Activated CD4-positive, alpha-beta memory T cell treated with anti-CD3 and anti-CD28 coated beads for 36 hours (primary cell): ENCODE measurements around the gene RBFOX2. TPM values are rescaled to one million over a fixed set of nuclear protein-coding genes. Genes with fewer than 3 reads are reported as not detected.
"Not testable (repeated sequence)": the region's sequence is repeated elsewhere in the genome, so short reads cannot be mapped to it uniquely, and the experiment has no call there.

ENCODE experiments used
- CTCF ChIA-PET: fragments of 350-600 bp; sonication (Branson Sonifier 250); formaldehyde crosslinking; loops from one replicate; lab custom pipeline; 2021; ENCODE audit warnings: antibody characterized with exemption, inconsistent platforms; lab: Charles Lee
- POLR2A ChIA-PET: fragments of 350-600 bp; sonication (Branson Sonifier 250); formaldehyde crosslinking; loops from one replicate; lab custom pipeline; 2021; ENCODE audit warnings: antibody characterized with exemption; lab: Charles Lee
- DNase-seq: peaks from one replicate; pipeline ENCODE4 v3.0.0-alpha.2; 2020
- H3K27ac Mint-ChIP-seq: one replicate; pipeline ENCODE4 v1.8.0; 2021; ENCODE audit warnings: mixed read lengths
- H3K27me3 Mint-ChIP-seq: one replicate; pipeline ENCODE4 v1.8.0; 2021; ENCODE audit warnings: mixed read lengths
- H3K36me3 Mint-ChIP-seq: one replicate; pipeline ENCODE4 v1.8.0; 2021; ENCODE audit warnings: mixed read lengths
- H3K4me1 Mint-ChIP-seq: one replicate; pipeline ENCODE4 v1.8.0; 2021; ENCODE audit warnings: low read depth, mixed read lengths
- H3K4me3 Mint-ChIP-seq: one replicate; pipeline ENCODE4 v1.8.0; 2021; ENCODE audit warnings: mild to moderate bottlenecking, mixed read lengths
- H3K9me3 Mint-ChIP-seq: one replicate; pipeline ENCODE4 v1.8.0; 2021; ENCODE audit warnings: mixed read lengths
- intact Hi-C: fragments of 100-400 bp; cut with micrococcal nuclease; formaldehyde crosslinking; loops from one replicate; pipeline ENCODE4 v1.15.1; 2023
- total RNA-seq, 2 experiments: library from RNA; stranded (reverse); gene quantifications; one replicate each; pipeline ENCODE4 v1.2.3, GENCODE V29; 2021

Gene RBFOX2
- total RNA-seq, 2 experiments from 2014 or later = 4.3 to 4.6 TPM

GRCh38 chr22:35819421-35819820 is 209.2 kb downstream of the RBFOX2 start:
- ChIA-PET CTCF (no interaction called here), POLR2A (no interaction called here)
- H3K4me3 Mint-ChIP-seq = no peak overlapping the region
- H3K4me1 Mint-ChIP-seq = peaks cover 4% of the 10 kb centered on the region
- no peak for DNase-seq
- no peaks in the 10 kb centered on the region for H3K9me3 Mint-ChIP-seq
- H3K27ac Mint-ChIP-seq = no peak overlapping the region
- H3K36me3 Mint-ChIP-seq = no peaks in the 10 kb centered on the region
- H3K27me3 Mint-ChIP-seq = peaks cover 2% of the 10 kb centered on the region
- intact Hi-C loops = no loop called here

- CTCF ChIA-PET = no interaction called here
Measured at GRCh38 chr22:35818897-35819296, 209.7 kb downstream of the RBFOX2 start.

GRCh38 chr22:35812600-35812999 is 216.0 kb downstream of the RBFOX2 start:
- H3K27me3 Mint-ChIP-seq = no peaks in the 10 kb centered on the region
- no peaks in the 10 kb centered on the region for H3K36me3 Mint-ChIP-seq
- no peaks in the 10 kb centered on the region for H3K4me1 Mint-ChIP-seq
- ChIA-PET CTCF (no interaction called here), POLR2A (no interaction called here)
- peaks cover 6% of the 10 kb centered on the region for H3K9me3 Mint-ChIP-seq
- intact Hi-C loops = no loop called here
- H3K4me3 Mint-ChIP-seq = no peak overlapping the region
- no peak overlapping the region for H3K27ac Mint-ChIP-seq
- DNase-seq = no peak

More at GRCh38 chr22:35818897-35819296, 209.7 kb downstream of the RBFOX2 start:
- no peak overlapping the region for H3K27ac Mint-ChIP-seq
- H3K4me3 Mint-ChIP-seq = no peak overlapping the region
- DNase-seq = no peak
- peaks cover 2% of the 10 kb centered on the region for H3K27me3 Mint-ChIP-seq
- intact Hi-C loops = no loop called here
- H3K9me3 Mint-ChIP-seq = no peaks in the 10 kb centered on the region
- H3K36me3 Mint-ChIP-seq = no peaks in the 10 kb centered on the region
- H3K4me1 Mint-ChIP-seq = peaks cover 4% of the 10 kb centered on the region
- POLR2A ChIA-PET = no interaction called here

GRCh38 chr22:35811670-35812069 is 217.0 kb downstream of the RBFOX2 start:
- Mint-ChIP-seq H3K27me3 (no peaks in the 10 kb centered on the region), H3K9me3 (peaks cover 6% of the 10 kb centered on the region), H3K27ac (no peak overlapping the region), H3K4me3 (no peak overlapping the region), H3K4me1 (no peaks in the 10 kb centered on the region), H3K36me3 (no peaks in the 10 kb centered on the region)
- intact Hi-C loops = no loop called here
- CTCF ChIA-PET = no interaction called here
- DNase-seq = no peak
- POLR2A ChIA-PET = no interaction called here

- no peak for DNase-seq
- peaks cover 6% of the 10 kb centered on the region for H3K9me3 Mint-ChIP-seq
- ChIA-PET CTCF (no interaction called here), POLR2A (no interaction called here)
- H3K4me3 Mint-ChIP-seq = no peak overlapping the region
- no peak overlapping the region for H3K27ac Mint-ChIP-seq
- no peaks in the 10 kb centered on the region for H3K36me3 Mint-ChIP-seq
- no peaks in the 10 kb centered on the region for H3K27me3 Mint-ChIP-seq
- H3K4me1 Mint-ChIP-seq = no peaks in the 10 kb centered on the region
- intact Hi-C loops = no loop called here
Measured at GRCh38 chr22:35809816-35810215, 218.8 kb downstream of the RBFOX2 start.

- Mint-ChIP-seq H3K27me3 (no peaks in the 10 kb centered on the region), H3K4me3 (no peak overlapping the region), H3K27ac (no peak overlapping the region), H3K9me3 (peaks cover 6% of the 10 kb centered on the region), H3K4me1 (no peaks in the 10 kb centered on the region), H3K36me3 (no peaks in the 10 kb centered on the region)
- intact Hi-C loops = no loop called here
- ChIA-PET POLR2A (no interaction called here), CTCF (no interaction called here)
- DNase-seq = no peak
Measured at GRCh38 chr22:35808377-35808776, 220.2 kb downstream of the RBFOX2 start.

GRCh38 chr22:35806668-35807067 is 222.0 kb downstream of the RBFOX2 start:
- H3K9me3 Mint-ChIP-seq, DNase-seq, H3K4me3 Mint-ChIP-seq, H3K4me1 Mint-ChIP-seq, H3K27me3 Mint-ChIP-seq, H3K36me3 Mint-ChIP-seq, H3K27ac Mint-ChIP-seq, intact Hi-C loops, POLR2A ChIA-PET, CTCF ChIA-PET: not testable (repeated sequence)

GRCh38 chr22:35805466-35805865 is 223.2 kb downstream of the RBFOX2 start:
- no peak for DNase-seq
- POLR2A ChIA-PET = no interaction called here

GRCh38 chr22:35804421-35804820 is 224.2 kb downstream of the RBFOX2 start:
- Mint-ChIP-seq H3K4me1 (no peaks in the 10 kb centered on the region), H3K27ac (no peak overlapping the region), H3K27me3 (no peaks in the 10 kb centered on the region), H3K36me3 (no peaks in the 10 kb centered on the region), H3K9me3 (no peaks in the 10 kb centered on the region), H3K4me3 (no peak overlapping the region)
- intact Hi-C loops = no loop called here
- POLR2A ChIA-PET = no interaction called here
- no peak for DNase-seq
- CTCF ChIA-PET = no interaction called here

More at GRCh38 chr22:35805466-35805865, 223.2 kb downstream of the RBFOX2 start:
- Mint-ChIP-seq H3K27me3 (no peaks in the 10 kb centered on the region), H3K27ac (no peak overlapping the region), H3K4me1 (no peaks in the 10 kb centered on the region), H3K36me3 (no peaks in the 10 kb centered on the region), H3K9me3 (no peaks in the 10 kb centered on the region), H3K4me3 (no peak overlapping the region)
- CTCF ChIA-PET = interaction anchor here (0.6 kb wide), 1 partner anchor 11 kb away, joined by 5 read pairs; no protein-coding TSS in a partner anchor
- intact Hi-C loops = no loop called here

- no peaks in the 10 kb centered on the region for H3K4me1 Mint-ChIP-seq
- ChIA-PET POLR2A (no interaction called here), CTCF (no interaction called here)
- intact Hi-C loops = no loop called here
- H3K4me3 Mint-ChIP-seq = no peak overlapping the region
- H3K27me3 Mint-ChIP-seq = no peaks in the 10 kb centered on the region
- no peaks in the 10 kb centered on the region for H3K36me3 Mint-ChIP-seq
- no peak overlapping the region for H3K27ac Mint-ChIP-seq
- no peak for DNase-seq
- no peaks in the 10 kb centered on the region for H3K9me3 Mint-ChIP-seq
Measured at GRCh38 chr22:35802885-35803284, 225.7 kb downstream of the RBFOX2 start.

GRCh38 chr22:35801301-35801700 is 227.3 kb downstream of the RBFOX2 start:
- H3K27me3 Mint-ChIP-seq, intact Hi-C loops, POLR2A ChIA-PET, H3K9me3 Mint-ChIP-seq, H3K4me1 Mint-ChIP-seq, H3K27ac Mint-ChIP-seq, CTCF ChIA-PET, DNase-seq, H3K36me3 Mint-ChIP-seq, H3K4me3 Mint-ChIP-seq: not testable (repeated sequence)

GRCh38 chr22:35799150-35799549 is 229.5 kb downstream of the RBFOX2 start:
- POLR2A ChIA-PET = no interaction called here
- intact Hi-C loops = no loop called here
- Mint-ChIP-seq H3K4me3 (no peak overlapping the region), H3K9me3 (no peaks in the 10 kb centered on the region), H3K27ac (no peak overlapping the region), H3K4me1 (no peaks in the 10 kb centered on the region), H3K36me3 (no peaks in the 10 kb centered on the region), H3K27me3 (no peaks in the 10 kb centered on the region)
- DNase-seq = no peak
- CTCF ChIA-PET = no interaction called here

GRCh38 chr22:35797411-35797810 is 231.2 kb downstream of the RBFOX2 start:
- no peak for DNase-seq
- CTCF ChIA-PET = no interaction called here
- Mint-ChIP-seq H3K4me3 (no peak overlapping the region), H3K9me3 (no peaks in the 10 kb centered on the region), H3K27ac (no peak overlapping the region), H3K36me3 (no peaks in the 10 kb centered on the region), H3K4me1 (no peaks in the 10 kb centered on the region), H3K27me3 (no peaks in the 10 kb centered on the region)
- POLR2A ChIA-PET = no interaction called here
- intact Hi-C loops = no loop called here
